Measurements from ENCODE around the gene SYNPR.

DNA sequence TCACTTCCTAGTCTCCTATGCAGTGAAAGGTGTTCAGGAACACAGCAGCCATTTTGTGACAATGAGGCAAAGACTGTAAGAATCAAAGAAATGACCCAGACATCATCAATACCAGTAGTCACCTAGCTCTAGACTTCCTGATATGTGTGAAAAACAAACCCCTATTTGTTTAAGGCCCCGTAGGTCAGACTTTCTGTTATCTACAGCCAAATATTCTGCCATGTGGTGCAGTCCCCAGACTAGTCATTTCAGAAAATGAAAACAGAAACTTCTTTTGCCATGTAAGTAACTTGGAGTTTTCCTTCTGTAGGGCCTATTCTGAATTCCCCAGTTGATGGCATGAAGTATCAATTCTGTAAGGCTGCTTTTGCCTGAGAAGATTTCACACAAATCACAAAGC is 192.6 kb downstream of the SYNPR start:
- TF ChIP-seq CTCF (IDR thresholded peaks at IDR 0.05) (no peak), POLR2A (IDR thresholded peaks at IDR 0.05) (no peak)
